Muscle layer of duodenum (tissue), 2 donors: ENCODE measurements around the gene C4orf50.
"Not testable (repeated sequence)": the region's sequence is repeated elsewhere in the genome, so short reads cannot be mapped to it uniquely, and the experiment has no call there.

Source experiments
- H3K27ac ChIP-seq: one replicate; pipeline ENCODE4 v1.7.0; 2013; ENCODE audit warnings: mild to moderate bottlenecking, low read length
- H3K27me3 ChIP-seq: one replicate; pipeline ENCODE4 v1.7.0; 2013; ENCODE audit warnings: low read depth, mild to moderate bottlenecking, control low read depth, low read length
- H3K36me3 ChIP-seq, 2 donors: one replicate each; pipeline ENCODE4 v1.7.0; 2013; ENCODE audit warnings: low read length in 2 of 2, control low read depth in 1 of 2, mild to moderate bottlenecking in 1 of 2; ENCODE audit not compliant: insufficient read depth in 2 of 2, control insufficient read depth in 1 of 2
- H3K4me1 ChIP-seq, 2 donors: one replicate each; pipeline ENCODE4 v1.7.0; 2013; ENCODE audit warnings: low read length in 2 of 2, mild to moderate bottlenecking in 2 of 2, control low read depth in 1 of 2, moderate library complexity in 1 of 2; ENCODE audit not compliant: insufficient read depth in 2 of 2, control insufficient read depth in 1 of 2
- H3K4me3 ChIP-seq, 2 donors: one replicate each; pipeline ENCODE4 v1.7.0; 2013; ENCODE audit warnings: low read length in 2 of 2, low read depth in 1 of 2, mild to moderate bottlenecking in 1 of 2
- H3K9me3 ChIP-seq, 2 donors: one replicate each; pipeline ENCODE4 v1.7.0; 2013; ENCODE audit warnings: low read length in 2 of 2, control low read depth in 1 of 2, mild to moderate bottlenecking in 1 of 2; ENCODE audit not compliant: control insufficient read depth in 1 of 2
- donor health status: healthy.

The C4orf50 gene

DNA sequence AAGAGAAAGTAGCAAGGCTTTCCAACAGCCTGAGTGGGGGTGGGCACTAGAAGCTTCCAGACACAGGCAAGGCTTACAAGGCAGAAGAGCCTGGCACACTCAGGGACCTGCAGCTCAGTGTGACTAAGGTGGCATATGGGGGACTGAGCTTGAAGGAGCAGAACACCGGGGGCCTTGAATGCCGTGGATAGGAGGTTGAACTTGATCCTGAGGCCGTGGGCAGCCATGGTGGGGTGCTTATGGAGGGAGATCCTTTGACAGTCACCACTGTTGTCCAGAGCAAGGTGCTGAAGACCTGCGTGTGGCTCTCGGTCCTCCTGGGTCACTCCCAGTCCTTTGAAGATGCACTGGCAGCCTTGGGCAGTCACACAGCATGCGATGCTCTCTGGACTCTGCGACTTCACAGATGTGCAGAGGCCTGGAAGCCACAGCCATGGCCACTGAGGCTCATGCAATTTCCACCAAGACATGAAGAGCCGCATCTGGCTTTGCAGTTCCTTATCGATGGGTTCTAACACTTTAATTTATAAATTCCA, 18.3 kb downstream of the C4orf50 start:
- Histone ChIP-seq H3K9me3 (no peaks in the 10 kb centered on the region), H3K4me3 (no peak overlapping the region), H3K36me3 (no peaks in the 10 kb centered on the region), H3K4me1 (no peaks in the 10 kb centered on the region), H3K27ac (no peak overlapping the region), H3K27me3 (no peaks in the 10 kb centered on the region)

DNA sequence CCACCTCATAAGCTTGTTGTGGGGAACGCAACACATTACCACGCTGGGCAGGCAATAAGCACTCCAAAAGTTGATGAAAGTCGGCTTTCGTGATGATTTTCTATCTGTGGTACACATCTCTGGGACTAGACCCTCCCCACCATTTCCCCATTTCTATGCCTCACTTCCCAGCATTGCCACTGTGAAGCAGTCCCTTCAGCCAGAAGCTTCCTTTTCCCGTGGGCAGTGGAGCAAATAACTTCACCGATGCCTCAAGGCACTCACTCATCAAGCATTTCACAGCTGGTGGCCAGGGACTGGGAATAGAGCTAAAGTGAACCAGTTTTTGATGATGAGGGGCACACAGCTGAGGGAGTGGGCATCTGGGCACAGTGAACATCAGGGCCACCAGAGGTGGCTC, 18.9 kb downstream of the C4orf50 start:
- no peaks in the 10 kb centered on the region for H3K27me3 ChIP-seq
- no peaks in the 10 kb centered on the region for H3K4me1 ChIP-seq
- H3K27ac ChIP-seq = no peak overlapping the region
- H3K4me3 ChIP-seq = no peak overlapping the region
- H3K36me3 ChIP-seq = no peaks in the 10 kb centered on the region
- H3K9me3 ChIP-seq = no peaks in the 10 kb centered on the region

DNA sequence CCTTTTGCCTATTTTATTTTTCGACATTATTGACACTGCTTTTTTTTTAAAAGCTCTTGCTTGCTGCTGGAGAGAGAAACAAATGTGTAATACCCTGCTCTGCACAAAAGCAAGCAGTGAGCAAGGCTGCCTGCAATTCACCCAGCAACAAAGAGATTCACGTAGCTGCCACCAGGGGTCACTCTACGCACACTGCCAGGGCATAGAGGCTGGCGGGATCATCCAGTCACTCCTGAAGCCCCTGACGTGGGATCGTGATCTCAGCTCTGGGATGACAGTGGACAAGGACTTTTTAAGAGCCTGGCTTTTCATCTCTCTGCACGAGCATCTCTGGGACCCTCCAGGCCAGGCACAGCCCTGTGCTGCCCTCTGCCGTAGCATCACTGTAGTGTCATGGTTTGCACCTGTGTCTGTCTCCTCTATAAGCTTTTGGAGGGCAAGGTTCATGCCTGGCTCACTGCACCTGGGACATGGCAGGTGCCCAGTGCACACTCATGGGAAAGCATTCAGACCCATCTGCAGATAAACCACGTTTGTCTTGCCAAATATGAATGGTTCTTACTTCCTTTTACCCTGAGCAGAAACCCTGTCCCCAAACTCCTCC, 19.8 kb downstream of the C4orf50 start:
- no peaks in the 10 kb centered on the region for H3K4me1 ChIP-seq
- H3K4me3 ChIP-seq = no peak overlapping the region
- no peaks in the 10 kb centered on the region for H3K27me3 ChIP-seq
- no peak overlapping the region for H3K27ac ChIP-seq
- H3K36me3 ChIP-seq = no peaks in the 10 kb centered on the region
- no peaks in the 10 kb centered on the region for H3K9me3 ChIP-seq

DNA sequence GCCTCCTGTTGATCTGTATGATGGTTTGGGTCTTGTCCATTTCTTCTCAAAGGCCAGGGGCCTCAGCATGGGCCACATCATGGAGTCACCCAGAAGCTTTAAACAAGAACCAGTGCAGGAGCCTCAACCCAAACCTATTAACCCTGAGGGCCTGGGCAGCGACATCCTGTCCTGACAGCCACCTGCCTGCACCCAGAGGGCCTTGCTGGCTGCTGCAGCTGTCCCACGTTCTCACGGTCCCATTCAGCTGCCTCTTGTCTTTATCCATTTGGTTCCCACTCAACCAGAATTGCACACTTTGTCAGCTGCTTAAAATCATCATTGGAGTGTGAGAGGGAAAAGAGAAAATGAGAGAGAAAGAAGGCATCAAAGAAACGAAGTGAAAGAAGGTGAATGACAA, 21.6 kb downstream of the C4orf50 start:
- Histone ChIP-seq H3K9me3 (no peaks in the 10 kb centered on the region), H3K36me3 (no peaks in the 10 kb centered on the region), H3K4me1 (no peaks in the 10 kb centered on the region), H3K27ac (no peak overlapping the region), H3K4me3 (no peak overlapping the region), H3K27me3 (no peaks in the 10 kb centered on the region)

- H3K27ac ChIP-seq = no peak overlapping the region
- no peaks in the 10 kb centered on the region for H3K9me3 ChIP-seq
- H3K4me3 ChIP-seq = no peak overlapping the region
- no peaks in the 10 kb centered on the region for H3K36me3 ChIP-seq
- no peaks in the 10 kb centered on the region for H3K27me3 ChIP-seq
- H3K4me1 ChIP-seq = no peaks in the 10 kb centered on the region
Observed at GRCh38 chr4:5995901-5996623, 22.2 kb downstream of the C4orf50 start.

DNA sequence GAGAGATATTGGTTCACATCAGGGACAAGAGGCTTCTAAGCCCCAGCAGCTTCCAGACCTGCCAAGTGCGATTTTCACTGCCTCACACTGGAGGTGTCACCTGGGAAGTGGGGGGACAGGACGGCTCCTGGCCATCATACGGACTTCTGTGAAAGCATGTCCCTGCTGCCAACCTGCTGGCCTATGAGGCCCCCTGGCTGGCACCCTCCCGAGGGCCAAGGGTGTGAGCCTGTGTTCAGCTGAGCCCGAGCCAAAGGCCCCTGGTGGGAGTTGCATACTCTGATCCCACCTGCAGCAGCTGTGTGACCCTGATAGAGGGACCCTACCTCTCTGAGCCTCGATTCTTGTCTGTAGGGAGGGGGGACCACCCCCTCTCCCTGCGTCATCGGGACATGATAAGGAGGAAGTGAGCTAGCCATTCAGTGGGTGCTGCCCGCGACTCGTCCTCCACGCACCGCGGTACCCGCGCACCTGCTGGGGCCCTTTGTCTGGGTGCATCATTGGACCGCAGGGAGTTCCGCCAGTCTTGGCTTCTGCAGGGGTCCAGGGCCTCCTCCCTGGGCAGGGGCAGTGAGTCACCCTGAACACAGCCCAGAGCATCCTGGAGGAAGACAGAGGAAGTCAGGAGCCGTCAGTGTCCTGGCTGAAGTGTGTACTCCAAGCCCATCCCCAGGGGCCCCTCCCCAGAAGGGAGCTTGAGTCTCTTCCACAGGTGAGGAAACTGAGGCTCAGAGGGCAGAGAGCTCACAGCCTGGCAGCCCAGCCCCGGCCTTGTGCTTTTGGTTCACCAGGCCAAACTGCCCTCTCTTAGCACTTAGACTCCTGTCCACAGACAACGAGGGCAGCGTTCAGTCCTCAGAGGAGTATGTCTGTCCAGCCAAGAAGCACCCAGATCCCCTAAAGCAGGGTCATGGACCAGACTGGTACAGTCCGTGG, 24.1 kb downstream of the C4orf50 start:
- Histone ChIP-seq H3K4me3 (no peak overlapping the region), H3K9me3 (no peaks in the 10 kb centered on the region), H3K36me3 (no peaks in the 10 kb centered on the region), H3K27me3 (no peaks in the 10 kb centered on the region), H3K27ac (no peak overlapping the region), H3K4me1 (no peaks in the 10 kb centered on the region)

GRCh38 chr4:5993346-5993745, 24.9 kb downstream of the C4orf50 start:
- not testable (repeated sequence) for H3K27ac ChIP-seq, H3K4me3 ChIP-seq, H3K9me3 ChIP-seq, H3K27me3 ChIP-seq, H3K36me3 ChIP-seq, H3K4me1 ChIP-seq

DNA sequence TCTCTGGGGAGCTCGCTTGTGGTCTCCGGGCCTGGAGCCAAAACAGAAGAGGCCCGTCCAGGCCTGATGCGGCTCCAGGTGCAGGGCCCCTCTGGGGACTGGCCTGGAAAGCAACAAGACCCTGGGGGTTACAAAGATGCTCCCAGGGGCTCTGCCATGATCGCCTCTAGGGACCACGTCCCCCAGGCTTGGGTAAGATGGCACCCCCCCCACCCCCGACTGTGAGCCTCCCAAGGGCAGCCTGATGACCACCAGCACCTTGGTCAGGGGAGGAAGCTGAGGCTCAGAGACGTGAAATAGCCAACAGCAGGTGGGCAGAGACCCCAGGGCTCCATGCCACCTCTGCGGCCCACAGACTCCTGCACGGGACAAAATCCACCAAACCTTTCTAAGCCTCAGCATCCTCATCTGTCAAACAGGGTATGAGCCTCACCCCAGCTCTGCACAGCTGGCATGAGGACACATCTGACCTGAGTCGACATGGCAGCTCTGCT, 25.4 kb downstream of the C4orf50 start:
- H3K27me3 ChIP-seq = no peaks in the 10 kb centered on the region
- no peaks in the 10 kb centered on the region for H3K36me3 ChIP-seq

DNA sequence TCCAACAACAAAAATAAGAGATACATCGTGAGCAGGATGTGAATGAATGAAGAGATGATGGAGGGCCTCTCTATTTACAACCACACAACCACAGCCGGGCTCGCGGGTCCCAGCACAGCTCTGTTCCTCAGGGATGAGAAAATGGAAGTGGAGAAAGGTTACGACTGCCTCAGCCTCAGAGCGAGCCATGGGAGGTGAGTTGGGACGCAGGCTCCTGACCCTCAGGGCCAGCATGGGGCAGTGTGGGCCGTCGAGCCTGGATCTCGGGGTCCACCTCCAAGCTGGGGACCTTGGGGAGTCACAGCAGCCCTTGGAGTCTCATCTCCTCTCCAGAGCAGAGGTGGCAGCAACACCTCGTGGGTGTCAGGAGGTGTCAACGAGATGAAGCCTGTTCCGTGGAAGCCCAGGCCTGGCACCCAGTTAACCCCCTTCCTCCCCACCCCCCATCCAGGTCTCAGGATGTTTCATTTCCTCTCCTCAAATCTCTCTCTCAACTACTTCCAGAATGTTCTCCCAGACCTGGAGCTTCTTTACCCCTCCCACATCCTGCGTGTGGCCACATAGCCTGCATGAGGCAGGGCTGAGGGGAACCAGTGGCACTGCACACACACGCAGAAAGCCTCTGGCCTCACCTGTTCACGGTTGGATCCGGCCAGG, 25.9 kb downstream of the C4orf50 start:
- Histone ChIP-seq H3K27ac (no peak overlapping the region), H3K4me3 (no peak overlapping the region), H3K9me3 (no peaks in the 10 kb centered on the region), H3K4me1 (no peaks in the 10 kb centered on the region), H3K36me3 (no peaks in the 10 kb centered on the region), H3K27me3 (no peaks in the 10 kb centered on the region)

More for the DNA sequence above, 25.4 kb downstream of the C4orf50 start:
- Histone ChIP-seq H3K9me3 (no peaks in the 10 kb centered on the region), H3K4me3 (no peak overlapping the region), H3K27ac (no peak overlapping the region), H3K4me1 (no peaks in the 10 kb centered on the region)

DNA sequence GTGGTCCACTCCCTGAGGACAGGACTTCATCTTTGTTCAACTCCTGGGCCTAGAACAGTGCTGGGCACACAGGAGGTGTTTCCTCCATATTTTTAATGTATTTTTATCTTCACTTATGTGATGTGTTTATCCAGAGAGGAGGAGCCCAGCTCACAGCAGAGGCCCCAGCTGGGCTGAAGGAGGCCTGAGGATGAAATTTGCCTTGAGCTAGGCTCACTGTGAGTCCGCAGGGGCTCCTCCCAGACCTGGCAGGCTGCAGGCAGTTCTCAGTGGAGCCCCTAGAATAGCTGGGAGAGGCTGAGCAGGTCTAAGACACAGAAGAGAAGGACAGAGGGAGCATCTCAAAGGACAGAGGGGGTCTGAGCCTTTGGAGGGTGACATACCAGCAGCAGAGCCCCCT, 26.8 kb downstream of the C4orf50 start:
- Histone ChIP-seq H3K4me3 (no peak overlapping the region), H3K9me3 (no peaks in the 10 kb centered on the region), H3K4me1 (no peaks in the 10 kb centered on the region), H3K27me3 (no peaks in the 10 kb centered on the region), H3K27ac (no peak overlapping the region), H3K36me3 (no peaks in the 10 kb centered on the region)
